Lower lobe of right lung (tissue), 2 donors: ENCODE results near the gene PDE2A. TPM values are rescaled to one million over a fixed set of nuclear protein-coding genes. Genes with fewer than 3 reads are reported as not detected.

ENCODE experiments used
- ATAC-seq, 2 donors: fragments of 200-7000 bp; cut with Tn5 transposase; one replicate each; pipeline ENCODE4 v1.9.1; 2020 to 2022; ENCODE audit warnings: mild to moderate bottlenecking in 2 of 2, moderate library complexity in 2 of 2
- DNase-seq: peaks from one replicate; pipeline ENCODE4 v3.0.0-alpha.2; 2020
- H3K27ac ChIP-seq: fragments of 200-600 bp; one replicate; pipeline ENCODE4 v1.8.0; 2022
- H3K27me3 ChIP-seq: fragments of 200-600 bp; one replicate; pipeline ENCODE4 v1.8.0; 2022; ENCODE audit warnings: low read depth
- H3K36me3 ChIP-seq: fragments of 200-600 bp; one replicate; pipeline ENCODE4 v1.8.0; 2022; ENCODE audit warnings: mild to moderate bottlenecking
- H3K4me1 ChIP-seq: fragments of 200-600 bp; one replicate; pipeline ENCODE4 v1.8.0; 2022
- H3K4me3 ChIP-seq: fragments of 200-600 bp; one replicate; pipeline ENCODE4 v1.8.0; 2022; ENCODE audit warnings: mild to moderate bottlenecking
- H3K9me3 ChIP-seq: fragments of 200-600 bp; one replicate; pipeline ENCODE4 v1.8.0; 2022
- CTCF ChIP-seq: fragments of 200-600 bp; IDR thresholded peaks from one replicate; pipeline ENCODE4 v1.8.0; 2022; ENCODE audit warnings: antibody characterized with exemption, mild to moderate bottlenecking
- intact Hi-C: fragments of 100-400 bp; cut with DNase I; formaldehyde crosslinking; loops from one replicate; pipeline ENCODE4 v1.11.0; 2022
- total RNA-seq: library from RNA; stranded (reverse); fragmentation: NEBNext Ultra II Directional; extraction: Animal tissue kit (Norgen Biotek cat#: 25700); gene quantifications from one replicate; pipeline ENCODE4 v1.2.1, GENCODE V29; 2021
- donor health status: DM: no; HTN: yes; CAD: no; lungs with severe emphysema.

PDE2A gene
- total RNA-seq, 1 donor from 2014 or later: 19.5 TPM

- H3K36me3 ChIP-seq: no peaks in the 10 kb centered on the region
- DNase-seq (peak; percentile 72), ATAC-seq (peak; percentile 84 to 87)
- H3K4me3 ChIP-seq: peak overlapping the region; percentile 62
- H3K27me3 ChIP-seq: peaks cover 32% of the 10 kb centered on the region
- intact Hi-C loops: no loop called here
- peak; percentile 98 for TF ChIP-seq CTCF
- H3K9me3 ChIP-seq: no peaks in the 10 kb centered on the region
- peaks cover 18% of the 10 kb centered on the region for H3K4me1 ChIP-seq
- peak overlapping the region; percentile 10 for H3K27ac ChIP-seq
Measured at GRCh38 chr11:72642884-72643522, 31.2 kb downstream of the PDE2A start.

- Histone ChIP-seq H3K4me3 (peak overlapping the region; percentile 62), H3K27ac (peak overlapping the region; percentile 62), H3K4me1 (peaks cover 18% of the 10 kb centered on the region), H3K27me3 (peaks cover 32% of the 10 kb centered on the region), H3K9me3 (no peaks in the 10 kb centered on the region), H3K36me3 (no peaks in the 10 kb centered on the region)
- peak; percentile 69 to 84 for ATAC-seq
- no peak for TF ChIP-seq CTCF
- intact Hi-C loops: no loop called here
- DNase-seq: peak; percentile 61
Measured at GRCh38 chr11:72642043-72642883, 32.0 kb downstream of the PDE2A start.

DNA sequence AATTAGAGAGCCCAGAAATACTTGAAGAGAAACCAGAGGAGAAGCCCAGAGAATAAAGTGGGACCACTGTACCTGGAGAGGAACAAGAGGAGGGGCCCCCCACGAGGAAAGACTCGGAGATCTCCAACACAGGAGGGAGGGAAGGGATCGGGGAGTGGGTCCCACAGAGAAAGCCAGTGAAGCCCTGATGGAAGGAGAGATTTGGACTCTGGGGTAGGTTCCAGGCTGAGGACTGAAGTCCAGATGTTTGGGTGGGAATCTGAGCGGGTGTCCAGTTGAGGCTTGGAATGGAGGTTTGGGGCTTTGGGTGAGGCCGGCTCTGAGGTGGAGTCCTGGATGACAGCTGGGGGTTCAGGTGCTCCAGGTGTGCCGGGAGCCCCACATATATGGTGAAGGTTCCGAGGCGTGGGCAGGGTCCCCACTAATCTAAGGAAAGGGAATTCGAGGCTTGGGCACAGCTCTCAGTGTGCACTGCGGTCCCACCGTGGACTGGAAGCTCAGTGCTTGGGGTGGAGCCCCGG is 32.6 kb downstream of the PDE2A start:
- no peaks in the 10 kb centered on the region for H3K36me3 ChIP-seq
- no peak for DNase-seq
- H3K27ac ChIP-seq: peak overlapping the region; percentile 62
- peaks cover 18% of the 10 kb centered on the region for H3K4me1 ChIP-seq
- H3K9me3 ChIP-seq: no peaks in the 10 kb centered on the region
- TF ChIP-seq CTCF: no peak
- H3K27me3 ChIP-seq: peaks cover 32% of the 10 kb centered on the region
- peak overlapping the region; percentile 62 for H3K4me3 ChIP-seq
- no peak for ATAC-seq
- intact Hi-C loops: no loop called here

DNA sequence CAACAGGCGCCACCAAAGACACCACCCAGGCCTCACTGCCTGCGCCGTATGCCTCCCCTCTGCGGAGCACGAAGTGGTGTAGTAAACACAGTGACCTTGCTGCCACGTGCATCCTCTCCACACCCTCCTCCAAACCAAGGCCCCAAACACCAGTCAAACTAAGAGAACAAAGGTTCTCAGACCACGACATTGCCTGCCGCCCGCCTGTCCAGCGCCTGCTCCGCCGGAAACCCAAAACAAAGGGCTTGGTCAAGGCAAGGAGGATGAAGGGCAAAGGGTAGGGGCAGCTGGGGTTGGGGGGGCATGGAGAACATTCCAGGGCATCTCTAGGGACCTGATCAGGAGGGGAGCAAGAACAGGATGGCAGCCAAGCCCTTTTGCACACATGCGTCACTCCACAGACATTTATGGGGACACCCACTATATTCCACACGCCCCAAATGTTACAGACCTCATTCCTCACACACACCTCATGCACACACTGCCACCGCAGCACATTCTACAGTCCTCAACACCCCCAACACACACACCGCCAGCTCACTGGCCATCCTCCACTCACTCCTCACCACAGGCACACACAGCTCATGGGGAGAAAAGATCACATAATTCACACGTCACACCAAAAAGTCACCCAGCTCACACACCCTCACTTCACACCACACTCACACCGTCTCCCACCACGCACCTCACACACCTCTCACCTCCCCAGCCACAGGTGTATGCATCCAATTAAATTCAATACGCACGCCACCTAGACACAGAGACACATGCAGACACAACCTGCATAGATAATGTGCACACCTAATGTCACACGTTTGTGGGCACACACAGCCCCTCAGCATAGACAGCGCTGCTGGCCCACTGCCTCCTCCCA is 34.5 kb downstream of the PDE2A start:
- H3K36me3 ChIP-seq: no peaks in the 10 kb centered on the region
- H3K4me1 ChIP-seq: peaks cover 18% of the 10 kb centered on the region
- no peak for ATAC-seq
- intact Hi-C loops: no loop called here
- H3K9me3 ChIP-seq: no peaks in the 10 kb centered on the region
- no peak overlapping the region for H3K27ac ChIP-seq
- TF ChIP-seq CTCF: no peak
- H3K27me3 ChIP-seq: peaks cover 32% of the 10 kb centered on the region
- peak overlapping the region; percentile 62 for H3K4me3 ChIP-seq
- no peak for DNase-seq

DNA sequence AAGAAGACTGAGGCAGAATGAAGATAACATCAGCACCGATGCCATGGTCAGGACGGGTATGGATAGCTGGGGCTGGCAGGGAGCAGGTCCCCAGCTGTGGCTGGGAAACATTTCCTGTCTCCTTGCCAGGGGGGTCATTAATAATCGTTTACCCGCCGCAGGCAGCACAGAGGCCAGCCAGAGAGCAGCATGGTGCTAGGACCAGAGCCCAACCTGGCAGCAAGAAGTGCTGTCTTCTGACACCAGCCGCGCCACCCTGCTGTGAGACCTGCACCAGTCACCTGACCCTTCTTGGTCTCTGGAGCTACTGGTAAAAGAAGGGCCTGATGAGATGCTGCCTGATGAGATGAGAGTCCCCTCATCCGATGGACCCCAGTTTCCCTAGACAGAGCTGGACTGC is 36.3 kb downstream of the PDE2A start:
- H3K4me1 ChIP-seq: peaks cover 12% of the 10 kb centered on the region
- H3K27ac ChIP-seq: no peak overlapping the region
- intact Hi-C loops: no loop called here
- no peak for TF ChIP-seq CTCF
- no peak overlapping the region for H3K4me3 ChIP-seq
- H3K36me3 ChIP-seq: no peaks in the 10 kb centered on the region
- DNase-seq: no peak
- no peaks in the 10 kb centered on the region for H3K9me3 ChIP-seq
- ATAC-seq: no peak
- peaks cover 38% of the 10 kb centered on the region for H3K27me3 ChIP-seq
